NCI-H774 (cell line): ENCODE measurements around the gene RSPH10B.
"Not testable (repeated sequence)": the region's sequence is repeated elsewhere in the genome, so short reads cannot be mapped to it uniquely, and the experiment has no call there.

ENCODE experiments used
- DNase-seq: peaks from one replicate; lab custom pipeline; 2025; lab: John Stamatoyannopoulos, UW

The RSPH10B gene

DNA sequence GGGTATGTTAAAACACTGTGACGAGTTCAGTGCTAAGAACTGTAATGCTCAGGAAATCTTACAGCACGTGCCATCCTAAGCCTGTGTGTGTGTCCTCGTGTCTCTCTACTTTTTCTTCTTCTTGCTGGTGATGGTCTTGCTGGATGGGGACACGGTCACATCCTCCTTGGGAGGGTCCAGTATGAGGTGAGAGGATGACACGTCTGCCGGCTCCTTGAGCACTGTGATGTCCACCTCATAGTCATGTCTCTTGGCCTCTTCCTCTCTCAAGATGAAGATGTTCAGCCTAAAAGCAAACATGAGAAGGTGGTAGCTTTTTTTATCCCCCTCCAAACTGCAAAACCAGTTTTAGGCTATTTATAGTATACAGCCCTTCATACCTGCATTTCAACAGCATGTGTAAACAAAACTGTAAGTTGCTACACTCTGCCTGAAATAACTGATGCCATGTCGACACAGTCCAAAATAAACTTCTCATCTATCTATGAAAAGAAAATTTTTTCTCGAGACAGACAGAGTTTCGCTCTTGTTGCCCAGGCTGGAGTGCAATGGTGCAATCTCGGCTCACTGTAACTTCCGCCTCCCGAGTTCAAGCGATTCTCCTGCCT lies 44.1 kb downstream of the RSPH10B start:
- DNase-seq, result not testable (repeated sequence)

DNA sequence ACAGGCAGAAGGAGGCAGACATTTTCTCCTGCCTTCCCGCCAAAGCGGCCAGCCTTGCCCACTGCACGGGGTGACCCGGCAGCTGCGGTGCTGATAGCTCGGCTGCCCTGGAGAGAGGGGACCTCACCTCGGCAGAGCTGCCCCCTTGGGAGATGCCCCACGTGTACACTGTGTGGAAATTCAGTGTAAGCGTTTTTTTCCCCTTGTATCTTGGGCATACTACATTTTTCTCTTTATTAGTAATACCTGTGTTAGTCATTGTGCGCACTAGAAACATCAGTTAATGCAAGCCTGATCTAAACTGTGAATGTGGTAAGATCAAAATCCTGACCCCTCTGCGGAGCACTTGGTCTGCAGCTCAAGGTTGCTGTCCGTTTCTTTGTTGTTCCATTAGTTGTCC lies 45.9 kb downstream of the RSPH10B start:
- not testable (repeated sequence) for DNase-seq

DNA sequence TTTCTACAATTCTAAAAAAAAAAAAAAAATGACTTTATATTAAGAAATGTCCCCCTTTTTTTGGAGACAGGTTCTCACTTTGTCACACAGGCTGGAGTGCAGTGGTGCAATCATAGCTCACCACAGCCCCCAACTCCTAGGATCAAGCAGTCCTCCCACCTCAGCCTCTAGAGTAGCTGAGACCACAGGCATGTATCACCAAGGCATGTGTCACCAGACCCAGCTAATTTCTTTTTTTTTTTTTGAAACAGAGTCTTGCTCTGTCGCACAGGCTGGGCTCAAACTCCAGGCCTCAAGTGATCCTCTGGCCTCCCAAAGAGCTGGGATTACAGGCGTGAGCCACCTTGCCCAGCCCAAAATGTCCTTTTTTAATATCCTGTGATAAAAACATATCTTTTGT lies 46.3 kb downstream of the RSPH10B start:
- not testable (repeated sequence) for DNase-seq

DNA sequence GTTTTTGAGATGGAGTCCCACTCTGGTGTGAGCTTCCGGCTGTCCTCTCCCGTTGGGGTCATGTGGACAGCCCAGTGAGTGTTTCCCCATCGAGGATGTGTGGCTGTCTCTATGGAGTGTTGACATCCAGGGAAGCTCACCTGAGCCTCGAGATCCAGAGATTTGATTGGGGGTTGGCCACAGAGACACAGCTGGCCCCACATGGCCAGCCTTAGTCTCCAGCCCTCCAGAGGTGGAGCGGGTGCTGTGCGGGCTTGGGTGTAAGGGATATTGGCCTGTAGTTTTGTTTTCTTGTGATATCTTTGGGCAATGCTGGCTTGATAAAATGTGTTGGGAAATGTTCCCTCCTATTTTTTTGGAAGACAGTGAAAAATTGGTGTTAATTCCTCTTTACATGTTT lies 54.0 kb downstream of the RSPH10B start:
- DNase-seq, result not testable (repeated sequence)

DNA sequence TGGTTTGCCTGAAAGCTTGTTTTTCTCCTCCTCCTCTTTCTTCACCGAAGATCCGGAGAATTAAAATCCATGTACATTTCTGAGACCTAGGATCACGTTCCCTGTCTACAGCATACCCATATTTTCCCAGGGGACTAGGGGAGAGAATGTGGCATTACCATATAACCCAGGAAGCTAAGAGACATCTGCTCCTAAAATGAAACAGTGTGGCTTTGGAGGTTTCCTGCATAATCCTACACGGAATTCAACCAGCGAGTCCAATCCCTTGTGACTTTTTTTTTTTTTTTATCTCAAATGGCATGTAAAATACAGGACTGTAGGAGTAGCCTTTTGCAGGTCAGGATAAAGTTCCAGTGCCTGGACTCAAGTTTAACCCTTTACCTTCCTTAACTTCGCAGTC lies 61.7 kb downstream of the RSPH10B start:
- not testable (repeated sequence) for DNase-seq

GRCh38 chr7:5904726-5905125 lies 65.8 kb downstream of the RSPH10B start:
- DNase-seq, result not testable (repeated sequence)

- not testable (repeated sequence) for DNase-seq
Measured at GRCh38 chr7:5903002-5903401, 67.5 kb downstream of the RSPH10B start.

- DNase-seq, result peak; percentile 42
Measured at GRCh38 chr7:5898480-5899224, 71.8 kb downstream of the RSPH10B start, which contains the start of gene CCZ1. Gene CCZ1, plus strand, starts transcription at chr7:5898733. Its CDS starts 67 bp downstream, at chr7:5898800.

- peak; percentile 31 for DNase-seq
Measured at GRCh38 chr7:5897369-5897919, 73.0 kb downstream of the RSPH10B start.

- DNase-seq, result no peak
Measured at GRCh38 chr7:5892498-5892897, 78.0 kb downstream of the RSPH10B start.

DNA sequence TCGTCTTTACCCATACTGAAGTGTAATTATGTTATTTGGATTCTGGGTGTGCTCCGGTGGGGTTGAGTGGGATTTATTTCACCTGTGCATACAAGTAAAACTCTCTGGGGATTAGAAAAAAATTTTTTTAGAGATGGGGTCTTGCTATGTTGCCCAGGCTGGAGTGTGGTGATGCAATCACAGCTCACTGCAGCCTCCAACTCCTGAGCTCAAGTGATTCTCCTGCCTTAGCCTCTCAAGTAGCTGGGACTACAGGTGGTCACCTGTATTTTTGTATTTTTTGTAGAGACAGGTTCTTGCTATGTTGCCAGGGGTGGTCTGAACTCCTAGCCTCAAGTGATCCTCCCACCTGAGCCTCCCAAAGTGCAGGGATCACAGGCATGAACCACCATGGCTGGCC lies 80.2 kb downstream of the RSPH10B start:
- DNase-seq, result not testable (repeated sequence)

- not testable (repeated sequence) for DNase-seq
Measured at GRCh38 chr7:5888021-5888420, 82.5 kb downstream of the RSPH10B start.

DNA sequence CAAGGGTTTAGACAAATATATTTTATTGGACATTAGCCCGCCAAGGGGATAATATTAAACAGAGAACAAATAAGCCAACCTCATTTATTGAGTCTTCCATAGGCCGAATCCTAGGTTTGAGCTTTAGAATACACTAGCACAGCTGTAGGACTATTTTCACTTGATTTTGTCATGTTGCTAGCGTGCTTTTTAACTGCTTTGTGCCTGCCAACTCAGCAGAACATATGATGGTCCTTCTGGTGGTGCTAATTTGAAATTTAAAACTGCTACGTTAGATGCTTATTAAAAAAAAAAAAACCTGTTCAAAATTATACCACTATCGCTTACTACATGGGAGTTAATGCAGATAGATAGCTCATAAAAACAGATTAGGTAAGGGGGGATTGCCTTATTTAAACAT lies 86.1 kb downstream of the RSPH10B start:
- not testable (repeated sequence) for DNase-seq

GRCh38 chr7:5880106-5880505 lies 90.4 kb downstream of the RSPH10B start:
- not testable (repeated sequence) for DNase-seq

GRCh38 chr7:5879591-5879990 lies 90.9 kb downstream of the RSPH10B start:
- DNase-seq, result not testable (repeated sequence)
